Osteocyte (in vitro differentiated cells): ENCODE measurements around the gene HPSE2. TPM values are rescaled to one million over a fixed set of nuclear protein-coding genes. Genes with fewer than 3 reads are reported as not detected.

ENCODE experiments used
- DNase-seq: peaks from one replicate; pipeline ENCODE4 v3.0.0; 2021; ENCODE audit warnings: mixed read lengths; ENCODE audit not compliant: unreplicated experiment; ENCODE audit errors: extremely low spot score
- H3K27ac Mint-ChIP-seq: one replicate; pipeline ENCODE4 v1.8.0; 2021; ENCODE audit warnings: mild to moderate bottlenecking, mixed read lengths; ENCODE audit not compliant: unreplicated experiment
- H3K27me3 Mint-ChIP-seq: one replicate; pipeline ENCODE4 v1.8.0; 2021; ENCODE audit warnings: mixed read lengths; ENCODE audit not compliant: unreplicated experiment
- H3K36me3 Mint-ChIP-seq: one replicate; pipeline ENCODE4 v1.8.0; 2021; ENCODE audit warnings: mixed read lengths; ENCODE audit not compliant: unreplicated experiment
- H3K4me1 Mint-ChIP-seq: one replicate; pipeline ENCODE4 v1.8.0; 2021; ENCODE audit warnings: mixed read lengths; ENCODE audit not compliant: unreplicated experiment
- H3K4me3 Mint-ChIP-seq: one replicate; pipeline ENCODE4 v1.8.0; 2021; ENCODE audit warnings: mild to moderate bottlenecking, moderate library complexity, mixed read lengths; ENCODE audit not compliant: unreplicated experiment
- H3K9me3 Mint-ChIP-seq: one replicate; pipeline ENCODE4 v1.8.0; 2021; ENCODE audit warnings: mixed read lengths; ENCODE audit not compliant: unreplicated experiment
- CTCF ChIP-seq: fragments of 200-600 bp; sonication (generic); IDR thresholded peaks from 2 replicates; pipeline ENCODE4 v1.5.0; 2021; ENCODE audit warnings: antibody characterized with exemption, mild to moderate bottlenecking, moderate library complexity
- total RNA-seq: library from RNA; stranded (reverse); gene quantifications from 2 replicates; pipeline ENCODE4 v1.2.1, GENCODE V29; 2021

The HPSE2 gene
- total RNA-seq, 1 donor from 2014 or later: not detected

GRCh38 chr10:98599032-98599610 lies 636.5 kb downstream of the HPSE2 start:
- Mint-ChIP-seq H3K27me3 (no peaks in the 10 kb centered on the region), H3K36me3 (no peaks in the 10 kb centered on the region), H3K4me3 (no peak overlapping the region), H3K9me3 (peaks cover 10% of the 10 kb centered on the region), H3K4me1 (no peaks in the 10 kb centered on the region), H3K27ac (no peak overlapping the region)
- TF ChIP-seq CTCF: no peak
- DNase-seq: no peak

- Mint-ChIP-seq H3K36me3 (no peaks in the 10 kb centered on the region), H3K4me3 (no peak overlapping the region)
Measured at GRCh38 chr10:98596404-98596803, 639.2 kb downstream of the HPSE2 start.

GRCh38 chr10:98589691-98590090 lies 646.0 kb downstream of the HPSE2 start:
- Mint-ChIP-seq H3K4me1 (no peaks in the 10 kb centered on the region), H3K27me3 (no peaks in the 10 kb centered on the region), H3K9me3 (no peaks in the 10 kb centered on the region), H3K36me3 (no peaks in the 10 kb centered on the region), H3K4me3 (no peak overlapping the region), H3K27ac (no peak overlapping the region)
- DNase-seq: no peak
- TF ChIP-seq CTCF: no peak

More at GRCh38 chr10:98596404-98596803, 639.2 kb downstream of the HPSE2 start:
- Mint-ChIP-seq H3K27me3 (no peaks in the 10 kb centered on the region), H3K4me1 (no peaks in the 10 kb centered on the region), H3K27ac (no peak overlapping the region), H3K9me3 (peaks cover 10% of the 10 kb centered on the region)
- DNase-seq: no peak
- TF ChIP-seq CTCF: no peak

- no peak for DNase-seq
- Mint-ChIP-seq H3K9me3 (no peaks in the 10 kb centered on the region), H3K4me1 (no peaks in the 10 kb centered on the region), H3K27me3 (peaks cover 3% of the 10 kb centered on the region), H3K27ac (no peak overlapping the region), H3K4me3 (no peak overlapping the region), H3K36me3 (no peaks in the 10 kb centered on the region)
- no peak for TF ChIP-seq CTCF
Measured at GRCh38 chr10:98589007-98589406, 646.6 kb downstream of the HPSE2 start.

GRCh38 chr10:98587156-98587837 lies 648.4 kb downstream of the HPSE2 start:
- no peak for TF ChIP-seq CTCF
- Mint-ChIP-seq H3K4me1 (no peaks in the 10 kb centered on the region), H3K9me3 (no peaks in the 10 kb centered on the region), H3K4me3 (no peak overlapping the region), H3K27ac (no peak overlapping the region), H3K36me3 (no peaks in the 10 kb centered on the region), H3K27me3 (peaks cover 3% of the 10 kb centered on the region)
- DNase-seq: no peak
